Vagina (tissue), 2 donors: ENCODE measurements around the gene MAN2A2. TPM values are rescaled to one million over a fixed set of nuclear protein-coding genes. Genes with fewer than 3 reads are reported as not detected.
A peak's percentile ranks its signal among the peaks of the same experiment; 100 is the strongest.
"Not testable (repeated sequence)": the region's sequence is repeated elsewhere in the genome, so short reads cannot be mapped to it uniquely, and the experiment has no call there.

Source experiments
- DNase-seq, 2 donors: peaks; one replicate each; pipeline ENCODE4 v3.0.0-alpha.2; 2017; ENCODE audit errors: extremely low spot score in 2 of 2
- H3K27ac ChIP-seq: fragments of 200-600 bp; sonication (generic); one replicate; pipeline ENCODE4 v1.5.1; 2019
- H3K27me3 ChIP-seq: fragments of 200-600 bp; sonication (generic); one replicate; pipeline ENCODE4 v1.5.1; 2019
- H3K36me3 ChIP-seq, 2 donors: fragments of 200-600 bp; sonication (generic); one replicate each; pipeline ENCODE4 v1.5.1; 2017 to 2019
- H3K4me1 ChIP-seq: fragments of 200-600 bp; sonication (generic); one replicate; pipeline ENCODE4 v1.5.1; 2019
- H3K4me3 ChIP-seq, 2 donors: fragments of 200-600 bp; sonication (generic); 1 replicate in 1 of 2; 2 replicates in 1 of 2; pipeline ENCODE4 v1.5.1; 2016 to 2019
- H3K9me3 ChIP-seq: fragments of 200-600 bp; sonication (generic); one replicate; pipeline ENCODE4 v1.5.1; 2019
- POLR2A ChIP-seq, 2 donors: fragments of 450-650 bp; IDR thresholded peaks; one replicate each; pipeline ENCODE4 v1.6.1; 2017; ENCODE audit warnings: antibody characterized with exemption in 2 of 2, mild to moderate bottlenecking in 2 of 2, moderate library complexity in 2 of 2
- POLR2AphosphoS5 ChIP-seq, 2 donors: sonication (generic); formaldehyde crosslinking; IDR thresholded peaks; one replicate each; pipeline ENCODE4 v1.9.0; 2017; ENCODE audit warnings: antibody characterized with exemption in 2 of 2, mild to moderate bottlenecking in 2 of 2, low read depth in 1 of 2; ENCODE audit not compliant: insufficient read depth in 1 of 2
- intact Hi-C: fragments of 100-400 bp; cut with DNase I; formaldehyde crosslinking; loops from one replicate; pipeline ENCODE4 v1.15.1; 2023
- total RNA-seq: library from RNA; depleted of rRNA; stranded (reverse); fragments of >200 nt; gene quantifications from one replicate; pipeline ENCODE4 v1.2.3, GENCODE V29; 2016
- TF ChIP-seq, protein P1 (sequence below), 3 experiments: fragments of 450-650 bp in 2 of 3; fragments of 200-600 bp in 1 of 3; sonication (generic) in 1 of 3; IDR thresholded peaks; one replicate each; pipeline ENCODE4 v1.5.1; 2017 to 2019; ENCODE audit warnings: antibody characterized with exemption in 3 of 3, mild to moderate bottlenecking in 2 of 3, moderate library complexity in 2 of 3

The MAN2A2 gene
- total RNA-seq, 1 donor from 2014 or later = 46.7 TPM

DNA sequence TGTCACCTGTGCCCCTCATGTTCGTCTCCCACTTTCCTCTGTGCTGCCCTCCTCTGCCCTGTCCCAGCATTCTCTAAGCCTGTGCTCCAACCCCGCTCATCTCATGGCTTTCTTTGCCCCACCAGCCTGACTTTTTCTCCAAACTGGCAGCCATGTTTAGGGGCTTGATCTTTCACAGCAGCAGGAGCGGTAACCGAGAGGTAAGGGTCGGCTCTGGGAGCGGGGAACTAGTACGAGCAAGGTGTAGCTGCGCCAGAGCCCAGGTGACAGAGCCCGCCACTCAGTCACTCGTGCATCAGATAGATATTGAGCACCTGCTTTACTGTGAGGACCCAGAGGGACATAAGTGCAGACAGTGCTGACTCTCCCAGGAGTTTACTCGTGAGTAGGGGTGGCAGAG is 13.4 kb downstream of the MAN2A2 start:
- TF ChIP-seq POLR2AphosphoS5 (IDR thresholded peaks at IDR 0.05; ENCODE audit: insufficient read depth in 1 of 2, low read depth in 1 of 2) (no peak), POLR2A (IDR thresholded peaks at IDR 0.05) (no peak)
- TF ChIP-seq, protein P1, sequence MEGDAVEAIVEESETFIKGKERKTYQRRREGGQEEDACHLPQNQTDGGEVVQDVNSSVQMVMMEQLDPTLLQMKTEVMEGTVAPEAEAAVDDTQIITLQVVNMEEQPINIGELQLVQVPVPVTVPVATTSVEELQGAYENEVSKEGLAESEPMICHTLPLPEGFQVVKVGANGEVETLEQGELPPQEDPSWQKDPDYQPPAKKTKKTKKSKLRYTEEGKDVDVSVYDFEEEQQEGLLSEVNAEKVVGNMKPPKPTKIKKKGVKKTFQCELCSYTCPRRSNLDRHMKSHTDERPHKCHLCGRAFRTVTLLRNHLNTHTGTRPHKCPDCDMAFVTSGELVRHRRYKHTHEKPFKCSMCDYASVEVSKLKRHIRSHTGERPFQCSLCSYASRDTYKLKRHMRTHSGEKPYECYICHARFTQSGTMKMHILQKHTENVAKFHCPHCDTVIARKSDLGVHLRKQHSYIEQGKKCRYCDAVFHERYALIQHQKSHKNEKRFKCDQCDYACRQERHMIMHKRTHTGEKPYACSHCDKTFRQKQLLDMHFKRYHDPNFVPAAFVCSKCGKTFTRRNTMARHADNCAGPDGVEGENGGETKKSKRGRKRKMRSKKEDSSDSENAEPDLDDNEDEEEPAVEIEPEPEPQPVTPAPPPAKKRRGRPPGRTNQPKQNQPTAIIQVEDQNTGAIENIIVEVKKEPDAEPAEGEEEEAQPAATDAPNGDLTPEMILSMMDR (IDR thresholded peaks at IDR 0.05) = no peak
- Histone ChIP-seq H3K27ac (no peak overlapping the region), H3K4me1 (no peaks in the 10 kb centered on the region), H3K36me3 (peaks cover 5 to 86% of the 10 kb centered on the region in 2 donors), H3K9me3 (no peaks in the 10 kb centered on the region), H3K4me3 (no peak overlapping the region), H3K27me3 (no peaks in the 10 kb centered on the region)
- DNase-seq = peak in 1 of 2 donors; percentile 93
- intact Hi-C loops = no loop called here

DNA sequence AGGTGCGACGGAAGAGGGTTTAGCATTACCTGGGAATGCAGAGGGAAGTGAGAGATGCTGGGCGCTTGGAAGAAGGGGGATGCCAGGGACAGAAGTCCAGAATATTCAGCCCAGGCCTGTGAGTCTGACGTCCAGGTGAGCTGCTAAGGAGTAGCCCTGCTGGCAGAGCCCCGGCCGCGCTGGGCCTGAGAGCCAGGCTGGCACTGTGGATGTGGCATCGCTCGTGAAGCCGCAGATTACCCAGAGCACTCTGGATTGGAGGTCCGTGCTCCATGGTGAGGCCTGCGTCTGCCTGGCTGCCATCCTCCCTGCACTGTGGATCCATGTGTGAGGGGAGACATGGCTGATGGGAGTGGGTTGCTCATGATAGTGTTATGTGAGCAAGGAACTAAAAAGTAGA is 14.5 kb downstream of the MAN2A2 start:
- H3K4me1 ChIP-seq = no peaks in the 10 kb centered on the region
- TF ChIP-seq, protein P1 (IDR thresholded peaks at IDR 0.05) = no peak
- TF ChIP-seq POLR2A (IDR thresholded peaks at IDR 0.05) = no peak
- no peak for TF ChIP-seq POLR2AphosphoS5 (IDR thresholded peaks at IDR 0.05; ENCODE audit: insufficient read depth in 1 of 2, low read depth in 1 of 2)
- H3K27me3 ChIP-seq = no peaks in the 10 kb centered on the region
- H3K4me3 ChIP-seq = no peak overlapping the region
- H3K36me3 ChIP-seq = peaks cover 5 to 75% of the 10 kb centered on the region in 2 donors
- H3K9me3 ChIP-seq = no peaks in the 10 kb centered on the region
- intact Hi-C loops = no loop called here
- DNase-seq = no peak
- no peak overlapping the region for H3K27ac ChIP-seq

DNA sequence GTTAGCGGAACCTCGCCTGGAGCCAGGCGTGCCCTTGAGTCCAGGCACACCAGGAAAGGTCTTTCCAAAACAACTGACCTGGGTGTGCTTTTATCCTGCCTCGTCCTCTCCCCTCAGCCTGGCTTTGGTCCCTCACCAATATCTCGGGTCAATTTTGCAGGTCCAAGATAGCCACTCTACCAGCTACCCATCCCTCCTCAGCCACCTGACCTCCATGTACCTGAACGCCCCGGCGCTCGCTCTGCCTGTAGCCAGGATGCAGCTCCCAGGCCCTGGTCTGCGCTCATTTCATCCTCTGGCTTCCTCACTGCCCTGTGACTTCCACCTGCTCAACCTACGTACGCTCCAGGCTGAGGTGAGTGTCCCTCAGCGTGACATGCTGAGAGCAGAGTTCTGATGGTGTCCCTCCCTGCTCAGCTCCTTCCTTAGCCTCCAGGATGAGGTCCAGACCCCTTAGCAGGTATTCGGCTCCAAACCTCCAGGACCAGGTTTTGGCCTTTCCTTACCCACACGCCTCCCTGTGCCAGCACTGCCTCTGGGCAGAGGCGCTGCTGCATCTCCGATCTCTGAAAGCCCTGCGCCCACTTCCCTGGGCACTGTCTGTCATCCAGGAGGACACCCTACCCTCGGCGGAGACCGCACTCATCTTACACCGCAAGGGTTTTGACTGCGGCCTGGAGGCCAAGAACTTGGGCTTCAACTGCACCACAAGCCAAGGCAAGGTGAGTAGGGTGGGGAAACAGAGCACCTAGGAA is 15.1 kb downstream of the MAN2A2 start:
- no peak overlapping the region for H3K4me3 ChIP-seq
- H3K9me3 ChIP-seq = no peaks in the 10 kb centered on the region
- no peak for TF ChIP-seq POLR2AphosphoS5 (IDR thresholded peaks at IDR 0.05; ENCODE audit: insufficient read depth in 1 of 2, low read depth in 1 of 2)
- TF ChIP-seq, protein P1 (IDR thresholded peaks at IDR 0.05) = no peak
- no peak for TF ChIP-seq POLR2A (IDR thresholded peaks at IDR 0.05)
- peak in 1 of 2 donors; percentile 70 for DNase-seq
- no peaks in the 10 kb centered on the region for H3K27me3 ChIP-seq
- intact Hi-C loops = no loop called here
- no peaks in the 10 kb centered on the region for H3K4me1 ChIP-seq
- no peak overlapping the region for H3K27ac ChIP-seq
- peaks cover 0 to 69% of the 10 kb centered on the region in 2 donors for H3K36me3 ChIP-seq

DNA sequence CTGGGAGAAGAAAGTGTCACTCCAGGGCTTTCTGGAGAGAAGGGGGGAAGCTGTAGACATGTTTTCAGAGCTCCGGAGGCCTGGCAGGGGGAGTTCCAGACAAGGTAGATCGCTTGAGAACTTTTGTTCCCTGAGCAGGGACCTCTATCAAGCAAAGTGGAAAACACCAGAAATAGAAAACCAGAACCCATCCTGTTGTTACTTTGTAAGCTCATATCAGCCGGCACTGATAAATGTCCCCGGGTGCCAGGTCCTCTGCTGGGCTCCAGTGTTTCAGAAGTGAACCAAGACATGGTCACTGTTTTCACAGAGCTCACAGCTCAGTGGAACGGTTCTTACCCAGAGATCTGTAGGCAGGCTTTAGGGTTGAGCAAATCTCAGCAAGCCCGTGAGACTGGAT is 15.7 kb downstream of the MAN2A2 start:
- no peak for DNase-seq
- Histone ChIP-seq H3K27me3 (no peaks in the 10 kb centered on the region), H3K4me3 (no peak overlapping the region), H3K36me3 (peaks cover 0 to 63% of the 10 kb centered on the region in 2 donors), H3K27ac (no peak overlapping the region), H3K9me3 (no peaks in the 10 kb centered on the region), H3K4me1 (no peaks in the 10 kb centered on the region)
- TF ChIP-seq, protein P1 (IDR thresholded peaks at IDR 0.05) = no peak
- TF ChIP-seq POLR2A (IDR thresholded peaks at IDR 0.05) (no peak), POLR2AphosphoS5 (IDR thresholded peaks at IDR 0.05; ENCODE audit: insufficient read depth in 1 of 2, low read depth in 1 of 2) (no peak)
- intact Hi-C loops = no loop called here

DNA sequence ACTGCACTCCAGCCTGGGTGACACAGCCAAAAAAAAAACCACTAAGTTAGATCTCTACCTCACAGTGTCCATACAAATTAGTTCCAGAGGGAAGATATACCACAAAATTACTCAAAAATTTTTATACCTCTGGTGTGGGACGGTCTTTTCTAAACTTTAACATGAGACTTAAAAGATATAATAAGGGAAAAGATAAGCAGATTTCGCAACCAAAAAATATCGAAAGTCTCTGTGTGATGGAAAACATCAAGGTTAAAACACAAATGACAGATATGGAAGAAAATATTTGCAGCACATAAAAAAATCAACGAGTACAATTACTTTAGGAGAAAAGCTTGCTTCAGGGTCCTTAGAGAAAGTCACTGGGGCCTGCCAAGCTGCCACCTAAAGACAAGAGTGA is 18.8 kb downstream of the MAN2A2 start:
- H3K27ac ChIP-seq = no peak overlapping the region
- DNase-seq = no peak
- no peaks in the 10 kb centered on the region for H3K27me3 ChIP-seq
- TF ChIP-seq, protein P1 (IDR thresholded peaks at IDR 0.05) = no peak
- TF ChIP-seq POLR2A (IDR thresholded peaks at IDR 0.05) = no peak
- TF ChIP-seq POLR2AphosphoS5 (IDR thresholded peaks at IDR 0.05; ENCODE audit: insufficient read depth in 1 of 2, low read depth in 1 of 2) = no peak
- no peaks in the 10 kb centered on the region for H3K4me1 ChIP-seq
- intact Hi-C loops = no loop called here
- no peak overlapping the region for H3K4me3 ChIP-seq
- peaks cover 0 to 36% of the 10 kb centered on the region in 2 donors for H3K36me3 ChIP-seq
- H3K9me3 ChIP-seq = no peaks in the 10 kb centered on the region

DNA sequence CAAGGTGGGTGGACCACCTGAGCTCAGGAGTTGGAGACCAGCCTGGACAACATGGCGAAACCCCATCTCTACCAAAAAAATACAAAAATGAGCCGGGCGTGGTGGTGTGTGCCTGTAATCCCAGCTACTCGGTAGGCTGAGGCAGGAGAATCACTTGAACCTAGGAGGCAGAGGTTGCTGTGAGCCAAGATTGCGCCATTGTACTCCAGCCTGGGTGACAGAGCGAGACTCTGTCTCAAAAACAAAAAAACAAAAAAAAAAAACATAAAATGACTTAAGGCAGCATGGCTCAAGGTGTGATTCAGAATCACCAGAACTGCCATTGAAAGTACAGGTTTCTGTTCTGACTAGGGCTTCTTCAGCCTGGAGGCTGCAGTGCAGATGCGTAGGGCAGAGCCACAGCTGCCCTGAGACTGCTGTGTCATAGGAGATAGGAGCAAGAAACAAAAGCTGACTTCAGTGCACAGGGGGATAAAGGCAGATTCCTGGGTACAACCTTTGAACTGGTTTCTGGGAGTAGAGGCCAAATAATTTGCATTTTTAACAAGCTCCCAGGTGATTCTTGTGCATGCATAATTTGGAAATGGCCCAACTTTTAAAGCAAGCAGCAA is 19.7 kb downstream of the MAN2A2 start:
- H3K27me3 ChIP-seq, DNase-seq, H3K27ac ChIP-seq, H3K9me3 ChIP-seq, H3K4me3 ChIP-seq, intact Hi-C loops, H3K4me1 ChIP-seq: not testable (repeated sequence)
- H3K36me3 ChIP-seq = peaks cover 0 to 27% of the 10 kb centered on the region in 2 donors
